K562 (cell line): ENCODE measurements around the gene PDHX. TPM values are rescaled to one million over a fixed set of nuclear protein-coding genes. Genes with fewer than 3 reads are reported as not detected.

Source experiments
- CREB3L1 ChIP-seq: fragments of 450-650 bp; IDR thresholded peaks from 2 replicates; pipeline ENCODE4 v1.6.1; 2014; ENCODE audit warnings: low read depth, mild to moderate bottlenecking, moderate library complexity, borderline replicate concordance
- GABPB2 ChIP-seq: fragments of 250-450 bp; sonication (Bioruptor Pico); conservative IDR thresholded peaks from 2 replicates; pipeline ENCODE4 v1.5.1; 2021; ENCODE audit warnings: mild to moderate bottlenecking
- HNRNPLL ChIP-seq: fragments of 200-400 bp; formaldehyde crosslinking; IDR thresholded peaks from 2 replicates; pipeline ENCODE4 v1.6.1; 2017; ENCODE audit warnings: low read length, low read depth, mild to moderate bottlenecking; ENCODE audit not compliant: poor library complexity, severe bottlenecking
- IRF2 ChIP-seq: sonication (generic); formaldehyde crosslinking; IDR thresholded peaks from 2 replicates; pipeline ENCODE4 v1.8.1; 2022; ENCODE audit warnings: mild to moderate bottlenecking, missing genetic modification reagents
- MAFF ChIP-seq: IDR thresholded peaks from 2 replicates; pipeline ENCODE4 v1.6.1; 2012; ENCODE audit warnings: low read length, improper control_type of control experiment
- MAFK ChIP-seq: IDR thresholded peaks from 2 replicates; pipeline ENCODE4 v1.6.1; 2011; ENCODE audit warnings: low read length, improper control_type of control experiment
- MED1 ChIP-seq: sonication (generic); formaldehyde crosslinking; IDR thresholded peaks from 2 replicates; pipeline ENCODE4 v1.8.1; 2023; ENCODE audit warnings: missing genetic modification reagents, borderline replicate concordance
- TGIF2 ChIP-seq: sonication (generic); formaldehyde crosslinking; IDR thresholded peaks from 2 replicates; pipeline ENCODE4 v1.8.1; 2022; ENCODE audit warnings: mild to moderate bottlenecking, missing genetic modification reagents, moderate library complexity
- ZNF408 ChIP-seq: fragments of 250-450 bp; sonication (Bioruptor Pico); IDR thresholded peaks from 2 replicates; pipeline ENCODE4 v1.4.0; 2020; ENCODE audit warnings: low read depth, mild to moderate bottlenecking, moderate library complexity
- polyA plus RNA-seq, 8 experiments: library from polyadenylated mRNA; depleted of rRNA in 4 of 8; stranded (reverse) in 5 of 8; unstranded in 3 of 8; fragments of >200 nt; fragmentation: Nextera tagmentation in 2 of 8; fragmentation: Illumina TruSeq in 1 of 8; extraction: Ambion mirVana in 2 of 8; extraction: Trizol in 1 of 8; gene quantifications; 2 replicates each; pipeline versions ENCODE4 v1.2.1 to v1.2.3, GENCODE V29; 2011 to 2014; ENCODE audit warnings: inconsistent platforms in 1 of 8, missing spikeins in 1 of 8
- total RNA-seq, 7 experiments: library from RNA; depleted of rRNA in 6 of 7; stranded (reverse); fragments of >200 nt in 6 of 7; fragmentation: Illumina TruSeq in 2 of 7; extraction: Trizol in 2 of 7; gene quantifications; 2 replicates each; pipeline versions ENCODE4 v1.2.1 to v1.2.3, GENCODE V29; 2011 to 2021; ENCODE audit warnings: low replicate concordance in 1 of 7
- TF ChIP-seq, protein P1 (sequence below): fragments of 450-650 bp; formaldehyde crosslinking; IDR thresholded peaks from 2 replicates; pipeline ENCODE4 v1.4.0; 2020; ENCODE audit warnings: mild to moderate bottlenecking, mixed read lengths
- TF ChIP-seq, protein P2 (sequence below): fragments of 250-450 bp; sonication (Bioruptor Pico); IDR thresholded peaks from 2 replicates; pipeline ENCODE4 v1.5.0; 2020; ENCODE audit warnings: mild to moderate bottlenecking, borderline replicate concordance
- TF ChIP-seq, protein P3 (sequence below), 2 experiments: IDR thresholded peaks; 2 replicates each; pipeline ENCODE4 v1.6.1; 2012; ENCODE audit warnings: improper control_type of control experiment in 2 of 2, low read depth in 2 of 2, low read length in 2 of 2, borderline replicate concordance in 1 of 2
- TF ChIP-seq, protein P4 (sequence below): fragments of 250-450 bp; sonication (Bioruptor Pico); IDR thresholded peaks from 2 replicates; pipeline ENCODE4 v1.4.0; 2020
- TF ChIP-seq, protein P5 (sequence below), 3 experiments: fragments of 200-800 bp in 1 of 3; sonication (Bioruptor generic) in 1 of 3; sonication (generic) in 1 of 3; formaldehyde crosslinking in 1 of 3; IDR thresholded peaks; 2 replicates each; pipeline versions ENCODE4 v1.6.1 to v1.8.0; 2016 to 2022; ENCODE audit warnings: mild to moderate bottlenecking in 2 of 3, missing compliant biosample characterization in 2 of 3, missing genetic modification characterization in 2 of 3, missing genetic modification reagents in 1 of 3

The PDHX gene
- total and polyA plus RNA-seq, 9 of the 15 experiments (the other 6 are each of a cell fraction or from before 2014, with no cell fraction given) = 20.8 to 43.5 (median 31.2) TPM

GRCh38 chr11:35015621-35016387 is 99.4 kb downstream of the PDHX start (continued):
- TF ChIP-seq CREB3L1 (no peak), TGIF2 (CRISPR knock-in tag) (no peak), MAFK (no peak), GABPB2 (CRISPR knock-in tag) (no peak), HNRNPLL (no peak), IRF2 (no peak), ZNF408 (CRISPR knock-in tag) (no peak), MAFF (no peak), MED1 (CRISPR knock-in tag) (no peak)
- TF ChIP-seq, protein P1, sequence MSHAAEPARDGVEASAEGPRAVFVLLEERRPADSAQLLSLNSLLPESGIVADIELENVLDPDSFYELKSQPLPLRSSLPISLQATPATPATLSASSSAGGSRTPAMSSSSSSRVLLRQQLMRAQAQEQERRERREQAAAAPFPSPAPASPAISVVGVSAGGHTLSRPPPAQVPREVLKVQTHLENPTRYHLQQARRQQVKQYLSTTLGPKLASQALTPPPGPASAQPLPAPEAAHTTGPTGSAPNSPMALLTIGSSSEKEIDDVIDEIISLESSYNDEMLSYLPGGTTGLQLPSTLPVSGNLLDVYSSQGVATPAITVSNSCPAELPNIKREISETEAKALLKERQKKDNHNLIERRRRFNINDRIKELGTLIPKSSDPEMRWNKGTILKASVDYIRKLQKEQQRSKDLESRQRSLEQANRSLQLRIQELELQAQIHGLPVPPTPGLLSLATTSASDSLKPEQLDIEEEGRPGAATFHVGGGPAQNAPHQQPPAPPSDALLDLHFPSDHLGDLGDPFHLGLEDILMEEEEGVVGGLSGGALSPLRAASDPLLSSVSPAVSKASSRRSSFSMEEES (CRISPR knock-in tag) = no peak
- TF ChIP-seq, protein P2, sequence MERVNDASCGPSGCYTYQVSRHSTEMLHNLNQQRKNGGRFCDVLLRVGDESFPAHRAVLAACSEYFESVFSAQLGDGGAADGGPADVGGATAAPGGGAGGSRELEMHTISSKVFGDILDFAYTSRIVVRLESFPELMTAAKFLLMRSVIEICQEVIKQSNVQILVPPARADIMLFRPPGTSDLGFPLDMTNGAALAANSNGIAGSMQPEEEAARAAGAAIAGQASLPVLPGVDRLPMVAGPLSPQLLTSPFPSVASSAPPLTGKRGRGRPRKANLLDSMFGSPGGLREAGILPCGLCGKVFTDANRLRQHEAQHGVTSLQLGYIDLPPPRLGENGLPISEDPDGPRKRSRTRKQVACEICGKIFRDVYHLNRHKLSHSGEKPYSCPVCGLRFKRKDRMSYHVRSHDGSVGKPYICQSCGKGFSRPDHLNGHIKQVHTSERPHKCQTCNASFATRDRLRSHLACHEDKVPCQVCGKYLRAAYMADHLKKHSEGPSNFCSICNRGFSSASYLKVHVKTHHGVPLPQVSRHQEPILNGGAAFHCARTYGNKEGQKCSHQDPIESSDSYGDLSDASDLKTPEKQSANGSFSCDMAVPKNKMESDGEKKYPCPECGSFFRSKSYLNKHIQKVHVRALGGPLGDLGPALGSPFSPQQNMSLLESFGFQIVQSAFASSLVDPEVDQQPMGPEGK (CRISPR knock-in tag) = no peak
- TF ChIP-seq, protein P3, sequence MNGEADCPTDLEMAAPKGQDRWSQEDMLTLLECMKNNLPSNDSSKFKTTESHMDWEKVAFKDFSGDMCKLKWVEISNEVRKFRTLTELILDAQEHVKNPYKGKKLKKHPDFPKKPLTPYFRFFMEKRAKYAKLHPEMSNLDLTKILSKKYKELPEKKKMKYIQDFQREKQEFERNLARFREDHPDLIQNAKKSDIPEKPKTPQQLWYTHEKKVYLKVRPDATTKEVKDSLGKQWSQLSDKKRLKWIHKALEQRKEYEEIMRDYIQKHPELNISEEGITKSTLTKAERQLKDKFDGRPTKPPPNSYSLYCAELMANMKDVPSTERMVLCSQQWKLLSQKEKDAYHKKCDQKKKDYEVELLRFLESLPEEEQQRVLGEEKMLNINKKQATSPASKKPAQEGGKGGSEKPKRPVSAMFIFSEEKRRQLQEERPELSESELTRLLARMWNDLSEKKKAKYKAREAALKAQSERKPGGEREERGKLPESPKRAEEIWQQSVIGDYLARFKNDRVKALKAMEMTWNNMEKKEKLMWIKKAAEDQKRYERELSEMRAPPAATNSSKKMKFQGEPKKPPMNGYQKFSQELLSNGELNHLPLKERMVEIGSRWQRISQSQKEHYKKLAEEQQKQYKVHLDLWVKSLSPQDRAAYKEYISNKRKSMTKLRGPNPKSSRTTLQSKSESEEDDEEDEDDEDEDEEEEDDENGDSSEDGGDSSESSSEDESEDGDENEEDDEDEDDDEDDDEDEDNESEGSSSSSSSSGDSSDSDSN (IDR thresholded peaks at IDR 0.05; ENCODE audit: borderline replicate concordance in 1 of 2, low read depth in 2 of 2, low read length in 2 of 2) = no peak
- TF ChIP-seq, protein P4, sequence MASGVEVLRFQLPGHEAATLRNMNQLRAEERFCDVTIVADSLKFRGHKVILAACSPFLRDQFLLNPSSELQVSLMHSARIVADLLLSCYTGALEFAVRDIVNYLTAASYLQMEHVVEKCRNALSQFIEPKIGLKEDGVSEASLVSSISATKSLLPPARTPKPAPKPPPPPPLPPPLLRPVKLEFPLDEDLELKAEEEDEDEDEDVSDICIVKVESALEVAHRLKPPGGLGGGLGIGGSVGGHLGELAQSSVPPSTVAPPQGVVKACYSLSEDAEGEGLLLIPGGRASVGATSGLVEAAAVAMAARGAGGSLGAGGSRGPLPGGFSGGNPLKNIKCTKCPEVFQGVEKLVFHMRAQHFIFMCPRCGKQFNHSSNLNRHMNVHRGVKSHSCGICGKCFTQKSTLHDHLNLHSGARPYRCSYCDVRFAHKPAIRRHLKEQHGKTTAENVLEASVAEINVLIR (CRISPR knock-in tag) = no peak
- TF ChIP-seq, protein P5, sequence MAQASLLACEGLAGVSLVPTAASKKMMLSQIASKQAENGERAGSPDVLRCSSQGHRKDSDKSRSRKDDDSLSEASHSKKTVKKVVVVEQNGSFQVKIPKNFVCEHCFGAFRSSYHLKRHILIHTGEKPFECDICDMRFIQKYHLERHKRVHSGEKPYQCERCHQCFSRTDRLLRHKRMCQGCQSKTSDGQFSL (CRISPR knock-in tag; IDR thresholded peaks at IDR 0.05) = no peak
- TF ChIP-seq, protein P5 (tag; IDR thresholded peaks at IDR 0.05) = no peak
